ENCODE measurements around the gene CHIA. TPM values are rescaled to one million over a fixed set of nuclear protein-coding genes. Genes with fewer than 3 reads are reported as not detected.

The CHIA gene
- total and polyA plus RNA-seq, 2 of the 13 experiments (the other 11 are each of a cell fraction or from before 2014, with no cell fraction given): not detected

DNA sequence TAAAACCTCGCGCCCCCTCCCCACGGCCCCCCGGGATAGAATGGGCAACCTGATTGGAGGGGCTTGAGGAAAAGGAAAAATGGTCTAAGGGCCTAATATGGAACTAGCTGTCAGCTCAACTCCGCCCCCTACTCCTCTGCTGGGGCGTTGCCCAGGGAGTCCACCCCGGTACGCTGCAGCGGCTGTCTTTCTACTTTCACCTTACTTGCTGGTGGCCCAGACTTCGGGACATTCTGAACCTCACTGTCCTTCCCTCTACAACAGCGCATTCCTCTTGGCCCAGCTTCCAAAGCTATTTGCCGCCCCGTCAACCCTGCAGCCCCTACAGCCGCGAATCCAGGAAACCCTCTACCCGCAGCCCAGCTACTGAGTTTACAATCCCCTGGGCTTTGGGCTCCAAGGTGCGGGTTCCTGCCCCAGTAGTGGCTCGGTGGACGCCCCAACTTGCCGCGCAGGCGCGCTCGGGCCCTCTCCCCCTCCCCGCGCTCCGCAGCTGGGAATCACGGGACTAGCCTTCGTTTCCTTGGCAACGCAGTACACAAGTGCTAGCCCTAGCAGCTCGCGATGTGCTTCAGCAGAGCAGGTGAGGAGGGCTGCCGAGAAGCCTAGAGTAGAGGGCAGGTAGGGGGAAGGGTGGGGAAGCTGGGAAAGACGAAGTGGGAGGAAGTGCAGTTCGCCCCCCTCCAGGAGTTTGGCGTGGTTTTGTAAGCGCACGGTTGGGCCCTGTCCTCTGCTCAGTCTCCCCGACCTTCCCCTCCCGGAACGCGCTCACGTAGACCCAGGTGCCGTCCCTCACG lies 55.6 kb downstream of the CHIA start (continued):
- TF ChIP-seq ZNF614 (CRISPR knock-in tag; IDR thresholded peaks at IDR 0.05; ENCODE audit: borderline replicate concordance) (no peak), KDM2A (CRISPR knock-in tag; IDR thresholded peaks at IDR 0.05; ENCODE audit: borderline replicate concordance, low read depth) (peak; percentile 47; the same call in 1 of the 2 replicates), ZNF367 (CRISPR knock-in tag; IDR thresholded peaks at IDR 0.05; ENCODE audit: borderline replicate concordance) (no peak), SYNCRIP (IDR thresholded peaks at IDR 0.05; ENCODE audit: insufficient read depth, low read depth, low read length) (no peak), ZNF12 (CRISPR knock-in tag; IDR thresholded peaks at IDR 0.05) (no peak), HOXD1 (CRISPR knock-in tag; IDR thresholded peaks at IDR 0.05) (no peak), BCL3 (CRISPR knock-in tag; IDR thresholded peaks at IDR 0.05) (no peak), CEBPZ (IDR thresholded peaks at IDR 0.05; ENCODE audit: low read length) (no peak)
- TF ChIP-seq, protein P1, sequence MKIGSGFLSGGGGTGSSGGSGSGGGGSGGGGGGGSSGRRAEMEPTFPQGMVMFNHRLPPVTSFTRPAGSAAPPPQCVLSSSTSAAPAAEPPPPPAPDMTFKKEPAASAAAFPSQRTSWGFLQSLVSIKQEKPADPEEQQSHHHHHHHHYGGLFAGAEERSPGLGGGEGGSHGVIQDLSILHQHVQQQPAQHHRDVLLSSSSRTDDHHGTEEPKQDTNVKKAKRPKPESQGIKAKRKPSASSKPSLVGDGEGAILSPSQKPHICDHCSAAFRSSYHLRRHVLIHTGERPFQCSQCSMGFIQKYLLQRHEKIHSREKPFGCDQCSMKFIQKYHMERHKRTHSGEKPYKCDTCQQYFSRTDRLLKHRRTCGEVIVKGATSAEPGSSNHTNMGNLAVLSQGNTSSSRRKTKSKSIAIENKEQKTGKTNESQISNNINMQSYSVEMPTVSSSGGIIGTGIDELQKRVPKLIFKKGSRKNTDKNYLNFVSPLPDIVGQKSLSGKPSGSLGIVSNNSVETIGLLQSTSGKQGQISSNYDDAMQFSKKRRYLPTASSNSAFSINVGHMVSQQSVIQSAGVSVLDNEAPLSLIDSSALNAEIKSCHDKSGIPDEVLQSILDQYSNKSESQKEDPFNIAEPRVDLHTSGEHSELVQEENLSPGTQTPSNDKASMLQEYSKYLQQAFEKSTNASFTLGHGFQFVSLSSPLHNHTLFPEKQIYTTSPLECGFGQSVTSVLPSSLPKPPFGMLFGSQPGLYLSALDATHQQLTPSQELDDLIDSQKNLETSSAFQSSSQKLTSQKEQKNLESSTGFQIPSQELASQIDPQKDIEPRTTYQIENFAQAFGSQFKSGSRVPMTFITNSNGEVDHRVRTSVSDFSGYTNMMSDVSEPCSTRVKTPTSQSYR (CRISPR knock-in tag; IDR thresholded peaks at IDR 0.05; ENCODE audit: borderline replicate concordance): no peak
- TF ChIP-seq, protein P2, sequence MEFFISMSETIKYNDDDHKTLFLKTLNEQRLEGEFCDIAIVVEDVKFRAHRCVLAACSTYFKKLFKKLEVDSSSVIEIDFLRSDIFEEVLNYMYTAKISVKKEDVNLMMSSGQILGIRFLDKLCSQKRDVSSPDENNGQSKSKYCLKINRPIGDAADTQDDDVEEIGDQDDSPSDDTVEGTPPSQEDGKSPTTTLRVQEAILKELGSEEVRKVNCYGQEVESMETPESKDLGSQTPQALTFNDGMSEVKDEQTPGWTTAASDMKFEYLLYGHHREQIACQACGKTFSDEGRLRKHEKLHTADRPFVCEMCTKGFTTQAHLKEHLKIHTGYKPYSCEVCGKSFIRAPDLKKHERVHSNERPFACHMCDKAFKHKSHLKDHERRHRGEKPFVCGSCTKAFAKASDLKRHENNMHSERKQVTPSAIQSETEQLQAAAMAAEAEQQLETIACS (CRISPR knock-in tag; IDR thresholded peaks at IDR 0.05): no peak
- TF ChIP-seq, protein P3, sequence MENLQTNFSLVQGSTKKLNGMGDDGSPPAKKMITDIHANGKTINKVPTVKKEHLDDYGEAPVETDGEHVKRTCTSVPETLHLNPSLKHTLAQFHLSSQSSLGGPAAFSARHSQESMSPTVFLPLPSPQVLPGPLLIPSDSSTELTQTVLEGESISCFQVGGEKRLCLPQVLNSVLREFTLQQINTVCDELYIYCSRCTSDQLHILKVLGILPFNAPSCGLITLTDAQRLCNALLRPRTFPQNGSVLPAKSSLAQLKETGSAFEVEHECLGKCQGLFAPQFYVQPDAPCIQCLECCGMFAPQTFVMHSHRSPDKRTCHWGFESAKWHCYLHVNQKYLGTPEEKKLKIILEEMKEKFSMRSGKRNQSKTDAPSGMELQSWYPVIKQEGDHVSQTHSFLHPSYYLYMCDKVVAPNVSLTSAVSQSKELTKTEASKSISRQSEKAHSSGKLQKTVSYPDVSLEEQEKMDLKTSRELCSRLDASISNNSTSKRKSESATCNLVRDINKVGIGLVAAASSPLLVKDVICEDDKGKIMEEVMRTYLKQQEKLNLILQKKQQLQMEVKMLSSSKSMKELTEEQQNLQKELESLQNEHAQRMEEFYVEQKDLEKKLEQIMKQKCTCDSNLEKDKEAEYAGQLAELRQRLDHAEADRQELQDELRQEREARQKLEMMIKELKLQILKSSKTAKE (CRISPR knock-in tag; IDR thresholded peaks at IDR 0.05; ENCODE audit: borderline replicate concordance): no peak
- TF ChIP-seq, protein P4, sequence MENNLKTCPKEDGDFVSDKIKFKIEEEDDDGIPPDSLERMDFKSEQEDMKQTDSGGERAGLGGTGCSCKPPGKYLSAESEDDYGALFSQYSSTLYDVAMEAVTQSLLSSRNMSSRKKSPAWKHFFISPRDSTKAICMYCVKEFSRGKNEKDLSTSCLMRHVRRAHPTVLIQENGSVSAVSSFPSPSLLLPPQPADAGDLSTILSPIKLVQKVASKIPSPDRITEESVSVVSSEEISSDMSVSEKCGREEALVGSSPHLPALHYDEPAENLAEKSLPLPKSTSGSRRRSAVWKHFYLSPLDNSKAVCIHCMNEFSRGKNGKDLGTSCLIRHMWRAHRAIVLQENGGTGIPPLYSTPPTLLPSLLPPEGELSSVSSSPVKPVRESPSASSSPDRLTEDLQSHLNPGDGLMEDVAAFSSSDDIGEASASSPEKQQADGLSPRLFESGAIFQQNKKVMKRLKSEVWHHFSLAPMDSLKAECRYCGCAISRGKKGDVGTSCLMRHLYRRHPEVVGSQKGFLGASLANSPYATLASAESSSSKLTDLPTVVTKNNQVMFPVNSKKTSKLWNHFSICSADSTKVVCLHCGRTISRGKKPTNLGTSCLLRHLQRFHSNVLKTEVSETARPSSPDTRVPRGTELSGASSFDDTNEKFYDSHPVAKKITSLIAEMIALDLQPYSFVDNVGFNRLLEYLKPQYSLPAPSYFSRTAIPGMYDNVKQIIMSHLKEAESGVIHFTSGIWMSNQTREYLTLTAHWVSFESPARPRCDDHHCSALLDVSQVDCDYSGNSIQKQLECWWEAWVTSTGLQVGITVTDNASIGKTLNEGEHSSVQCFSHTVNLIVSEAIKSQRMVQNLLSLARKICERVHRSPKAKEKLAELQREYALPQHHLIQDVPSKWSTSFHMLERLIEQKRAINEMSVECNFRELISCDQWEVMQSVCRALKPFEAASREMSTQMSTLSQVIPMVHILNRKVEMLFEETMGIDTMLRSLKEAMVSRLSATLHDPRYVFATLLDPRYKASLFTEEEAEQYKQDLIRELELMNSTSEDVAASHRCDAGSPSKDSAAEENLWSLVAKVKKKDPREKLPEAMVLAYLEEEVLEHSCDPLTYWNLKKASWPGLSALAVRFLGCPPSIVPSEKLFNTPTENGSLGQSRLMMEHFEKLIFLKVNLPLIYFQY (CRISPR knock-in tag; IDR thresholded peaks at IDR 0.05; ENCODE audit: borderline replicate concordance): peak; percentile 43; the same call in 1 of the 2 replicates

Data from HepG2 (cell line).